Heart left ventricle (tissue), 13 donors: ENCODE data around the gene ATP5PF.

Source experiments
- POLR2A ChIP-seq, 2 donors: fragments of 450-650 bp; IDR thresholded peaks; one replicate each; pipeline ENCODE4 v1.6.1; 2017; ENCODE audit warnings: antibody characterized with exemption in 2 of 2, mild to moderate bottlenecking in 2 of 2, moderate library complexity in 2 of 2
- TF ChIP-seq, protein P1 (sequence below), 12 donors: fragments of 200-600 bp; sonication (generic) in 4 of 12; IDR thresholded peaks; one replicate each; pipeline versions ENCODE4 v1.5.0 to v1.8.0; 2018 to 2022; ENCODE audit warnings: antibody characterized with exemption in 12 of 12, mild to moderate bottlenecking in 5 of 12
- donor health status: ischemic (EF 13 %, LVEDD 7.1; RV severe dilation, severe dysfunction).
- donor health status: DM: no; HTN: yes; CAD: no.
- donor health status: DM: no; HTN: no; CAD: no.
- donor health status: ischemic (EF 25% LVEDD 6.9; RV normal size, moderate dysfunction).
- donor health status: ischemic (EF 25% LVEDD 5.7; RV mildly dilated, moderate dysfunction).
- donor health status: ischemic (EF 35%, LVEDD 5.7; RV mildly dilated, moderate dysfunction).
- donor health status: nonischemic (EF 11% LVEDD 7.7; RV severe dilation, severe dysfunction).
- donor health status: DM: yes; HTN: yes; CAD: no.
- donor health status: PGD.
- donor health status: ischemic (EF 29% LVEDD 5.4; RV normal size, mild dysfunction).
- donor health status: nonischemic (EF 23%, LVEDD 6.1; RV moderate dilation, normal function).

DNA sequence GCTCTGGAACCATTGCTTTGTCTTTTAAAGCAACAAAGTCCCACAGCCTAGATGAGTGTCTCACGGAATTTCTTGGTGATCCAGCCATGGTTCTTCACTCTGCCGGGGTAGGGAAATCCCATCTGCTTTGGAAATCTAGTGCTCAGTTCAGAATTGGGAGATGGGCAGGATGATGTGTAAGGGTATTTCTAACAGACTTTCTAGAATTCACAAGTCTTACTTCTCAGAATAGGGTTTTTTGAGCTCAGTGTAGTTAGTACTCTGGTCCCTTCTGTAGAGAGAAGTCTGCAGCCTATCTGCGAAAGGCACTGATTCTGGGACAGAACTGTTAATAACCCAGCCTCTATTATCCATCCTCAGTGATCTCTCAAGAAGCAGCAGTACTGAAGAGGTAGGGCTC is 25.4 kb upstream of the ATP5PF start:
- TF ChIP-seq, protein P1, sequence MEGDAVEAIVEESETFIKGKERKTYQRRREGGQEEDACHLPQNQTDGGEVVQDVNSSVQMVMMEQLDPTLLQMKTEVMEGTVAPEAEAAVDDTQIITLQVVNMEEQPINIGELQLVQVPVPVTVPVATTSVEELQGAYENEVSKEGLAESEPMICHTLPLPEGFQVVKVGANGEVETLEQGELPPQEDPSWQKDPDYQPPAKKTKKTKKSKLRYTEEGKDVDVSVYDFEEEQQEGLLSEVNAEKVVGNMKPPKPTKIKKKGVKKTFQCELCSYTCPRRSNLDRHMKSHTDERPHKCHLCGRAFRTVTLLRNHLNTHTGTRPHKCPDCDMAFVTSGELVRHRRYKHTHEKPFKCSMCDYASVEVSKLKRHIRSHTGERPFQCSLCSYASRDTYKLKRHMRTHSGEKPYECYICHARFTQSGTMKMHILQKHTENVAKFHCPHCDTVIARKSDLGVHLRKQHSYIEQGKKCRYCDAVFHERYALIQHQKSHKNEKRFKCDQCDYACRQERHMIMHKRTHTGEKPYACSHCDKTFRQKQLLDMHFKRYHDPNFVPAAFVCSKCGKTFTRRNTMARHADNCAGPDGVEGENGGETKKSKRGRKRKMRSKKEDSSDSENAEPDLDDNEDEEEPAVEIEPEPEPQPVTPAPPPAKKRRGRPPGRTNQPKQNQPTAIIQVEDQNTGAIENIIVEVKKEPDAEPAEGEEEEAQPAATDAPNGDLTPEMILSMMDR (IDR thresholded peaks at IDR 0.05): no peak
- no peak for TF ChIP-seq POLR2A (IDR thresholded peaks at IDR 0.05)
